HG02571 (cell line): ENCODE data around the gene CEP290.
A peak's percentile ranks its signal among the peaks of the same experiment; 100 is the strongest.

Experiments
- ATAC-seq: cut with Tn5 transposase; IDR thresholded peaks from one replicate; pipeline ENCODE4 v1.9.1; 2021; ENCODE audit warnings: mild to moderate bottlenecking, moderate library complexity; ENCODE audit not compliant: unreplicated experiment

The CEP290 gene

GRCh38 chr12:88141774-88142609, at the start of gene CEP290, which contains the start of gene TMTC3:
TSS of gene CEP290 (minus strand) at chr12:88142088. CDS start at chr12:88141307, 781 bp downstream.
TSS of gene TMTC3 (plus strand) at chr12:88142307. CDS start at chr12:88148316, 6,009 bp downstream.
- peak; percentile 96 for ATAC-seq

- ATAC-seq, result no peak
Measured at GRCh38 chr12:88188180-88188579, 46.3 kb upstream of the CEP290 start.

GRCh38 chr12:88187571-88187970, 45.7 kb upstream of the CEP290 start:
- ATAC-seq, result no peak

- ATAC-seq, result peak; percentile 85
Measured at GRCh38 chr12:88185988-88186387, 44.1 kb upstream of the CEP290 start.

GRCh38 chr12:88185279-88185678, 43.4 kb upstream of the CEP290 start:
- no peak for ATAC-seq

- no peak for ATAC-seq
Measured at GRCh38 chr12:88184196-88184595, 42.3 kb upstream of the CEP290 start.

GRCh38 chr12:88182416-88182815, 40.5 kb upstream of the CEP290 start:
- no peak for ATAC-seq

GRCh38 chr12:88181881-88182280, 40.0 kb upstream of the CEP290 start:
- ATAC-seq, result no peak

GRCh38 chr12:88179436-88180014, 37.6 kb upstream of the CEP290 start:
- no peak for ATAC-seq

- ATAC-seq, result no peak
Measured at GRCh38 chr12:88175544-88175943, 33.7 kb upstream of the CEP290 start.

- ATAC-seq, result no peak
Measured at GRCh38 chr12:88172844-88173407, 31.0 kb upstream of the CEP290 start.

- no peak for ATAC-seq
Measured at GRCh38 chr12:88167384-88167783, 25.5 kb upstream of the CEP290 start.

GRCh38 chr12:88166179-88166578, 24.3 kb upstream of the CEP290 start:
- ATAC-seq, result no peak

- no peak for ATAC-seq
Measured at GRCh38 chr12:88163371-88163770, 21.5 kb upstream of the CEP290 start.

GRCh38 chr12:88156075-88156654, 14.3 kb upstream of the CEP290 start:
- ATAC-seq, result no peak

GRCh38 chr12:88153959-88154358, 12.1 kb upstream of the CEP290 start:
- ATAC-seq, result no peak

- no peak for ATAC-seq
Measured at GRCh38 chr12:88150063-88150462, 8.2 kb upstream of the CEP290 start.

- ATAC-seq, result no peak
Measured at GRCh38 chr12:88145567-88146505, 3.9 kb upstream of the CEP290 start.

GRCh38 chr12:88144546-88145468, 2.9 kb upstream of the CEP290 start:
- no peak for ATAC-seq
